Hepatocyte (in vitro differentiated cells): ENCODE results near the gene TIE1. TPM values are rescaled to one million over a fixed set of nuclear protein-coding genes. Genes with fewer than 3 reads are reported as not detected.

Experiments used
- DNase-seq: peaks from one replicate; pipeline ENCODE4 v3.0.0-alpha.2; 2016; ENCODE audit warnings: low spot score
- H2AFZ ChIP-seq: fragments of 200-600 bp; sonication (generic); 2 replicates; pipeline ENCODE4 v1.6.0; 2016; ENCODE audit warnings: antibody characterized with exemption, mild to moderate bottlenecking
- H3K27ac ChIP-seq: fragments of 200-600 bp; sonication (generic); 2 replicates; pipeline ENCODE4 v1.5.1; 2016; ENCODE audit warnings: mild to moderate bottlenecking
- H3K27me3 ChIP-seq: fragments of 200-600 bp; sonication (generic); 2 replicates; pipeline ENCODE4 v1.6.1; 2016
- H3K36me3 ChIP-seq: fragments of 200-600 bp; sonication (generic); replicated peaks from 2 replicates; pipeline ENCODE4 v1.5.1; 2016; ENCODE audit warnings: low read depth; ENCODE audit not compliant: insufficient read depth
- H3K4me1 ChIP-seq: fragments of 200-600 bp; sonication (generic); 2 replicates; pipeline ENCODE4 v1.5.1; 2016; ENCODE audit warnings: mild to moderate bottlenecking, moderate library complexity; ENCODE audit not compliant: insufficient read depth
- H3K4me2 ChIP-seq: fragments of 200-600 bp; sonication (generic); 2 replicates; pipeline ENCODE4 v1.6.0; 2016
- H3K4me3 ChIP-seq: fragments of 200-600 bp; sonication (generic); 2 replicates; pipeline ENCODE4 v1.5.1; 2016; ENCODE audit warnings: mild to moderate bottlenecking
- H3K79me2 ChIP-seq: fragments of 200-600 bp; sonication (generic); 2 replicates; pipeline ENCODE4 v1.6.0; 2017; ENCODE audit warnings: mild to moderate bottlenecking
- H3K9me2 ChIP-seq: fragments of 200-600 bp; sonication (generic); replicated peaks from 2 replicates; pipeline ENCODE4 v1.6.0; 2017; ENCODE audit warnings: mild to moderate bottlenecking; ENCODE audit not compliant: insufficient read depth
- H3K9me3 ChIP-seq: fragments of 200-600 bp; sonication (generic); 2 replicates; pipeline ENCODE4 v1.5.1; 2016; ENCODE audit warnings: low read depth, mild to moderate bottlenecking
- H4K20me1 ChIP-seq: fragments of 200-600 bp; sonication (generic); 2 replicates; pipeline ENCODE4 v1.6.0; 2016; ENCODE audit warnings: mild to moderate bottlenecking; ENCODE audit not compliant: insufficient read depth, poor library complexity, severe bottlenecking
- EZH2 ChIP-seq: fragments of 200-600 bp; sonication (generic); IDR thresholded peaks from 2 replicates; pipeline ENCODE4 v1.6.1; 2016; ENCODE audit warnings: antibody characterized with exemption, mild to moderate bottlenecking, borderline replicate concordance
- EZH2phosphoT487 ChIP-seq: fragments of 200-600 bp; sonication (generic); IDR thresholded peaks from one replicate; pipeline ENCODE4 v1.6.1; 2018; ENCODE audit warnings: antibody characterized with exemption, mild to moderate bottlenecking, low read depth, moderate library complexity; ENCODE audit not compliant: unreplicated experiment, severe bottlenecking
- WGBS: methylation state at CpG from one replicate; pipeline ENCODE4 v1.1.6; 2016; ENCODE audit warnings: low lambda C conversion rate; ENCODE audit errors: missing lambda C conversion rate; 5-methylcytosine and 5-hydroxymethylcytosine counted together
- polyA plus RNA-seq: library from polyadenylated mRNA; unstranded; fragments of >200 nt; fragmentation: Nextera tagmentation; extraction: Ambion mirVana; gene quantifications from 2 replicates; pipeline ENCODE4 v1.2.1, GENCODE V29; 2016
- total RNA-seq: library from RNA; depleted of rRNA; stranded (reverse); fragments of >200 nt; gene quantifications from 2 replicates; pipeline ENCODE4 v1.2.3, GENCODE V29; 2014
- TF ChIP-seq, protein P1 (sequence below): fragments of 200-600 bp; sonication (generic); IDR thresholded peaks from 2 replicates; pipeline ENCODE4 v1.5.1; 2016; ENCODE audit warnings: antibody characterized with exemption, mild to moderate bottlenecking; ENCODE audit not compliant: poor library complexity

TIE1 gene
- total and polyA plus RNA-seq, 2 experiments from 2014 or later = 0.33 to 1.2 TPM

DNA sequence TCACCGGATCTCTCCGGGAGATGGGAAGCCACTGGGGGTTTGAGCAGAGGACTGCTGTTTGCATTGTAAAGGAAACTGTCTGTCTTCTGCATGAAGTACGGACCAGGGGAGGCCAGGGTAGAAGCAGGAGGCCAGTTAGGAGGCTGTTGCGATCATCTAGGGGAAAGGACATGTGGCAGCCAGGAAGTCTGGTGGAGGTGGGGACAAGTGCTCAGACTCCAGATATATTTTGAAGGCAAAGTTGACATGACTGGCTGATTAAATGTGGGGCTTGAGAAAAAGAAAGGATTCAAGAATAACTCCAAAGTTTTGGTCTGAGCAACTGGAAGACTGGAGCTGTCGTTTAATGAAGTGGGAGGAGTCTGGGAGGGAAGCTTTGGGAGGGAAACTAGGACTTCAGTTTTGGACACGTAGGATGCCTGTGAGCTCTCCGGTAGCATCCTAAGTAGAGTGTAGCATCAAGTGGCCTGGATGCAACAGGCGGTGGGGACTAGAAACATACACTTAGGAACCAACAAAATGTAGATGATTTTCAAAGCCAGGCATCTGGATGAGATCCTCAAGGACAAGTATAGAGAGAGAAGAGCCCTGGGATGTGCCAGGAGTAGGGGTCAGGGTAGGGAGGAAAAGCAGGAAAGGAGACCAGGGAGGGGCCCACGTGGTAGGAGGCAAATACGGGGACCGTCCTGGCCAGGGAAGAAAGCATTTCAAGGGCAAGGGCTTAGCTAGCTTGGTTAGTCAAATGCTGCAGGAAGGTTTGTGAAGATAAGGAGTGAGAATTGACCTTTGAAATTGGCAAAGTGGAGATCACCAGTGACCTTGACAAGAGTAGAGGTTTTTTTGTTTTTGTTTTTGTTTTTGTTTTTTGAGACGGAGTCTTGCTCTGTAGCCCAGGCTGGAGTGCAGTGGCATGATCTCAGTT lies 11.7 kb upstream of the TIE1 start:
- Histone ChIP-seq H3K4me3 (no peak overlapping the region), H3K9me2 (no peaks in the 10 kb centered on the region), H3K27ac (peak overlapping the region; percentile 16), H3K27me3 (no peaks in the 10 kb centered on the region), H3K4me2 (no peak overlapping the region), H3K36me3 (no peaks in the 10 kb centered on the region), H3K9me3 (no peaks in the 10 kb centered on the region), H4K20me1 (no peaks in the 10 kb centered on the region), H2AFZ (no peak overlapping the region), H3K4me1 (peaks cover 11% of the 10 kb centered on the region), H3K79me2 (peaks cover 6% of the 10 kb centered on the region)
- WGBS = 78% methylated on average over 12 of the region's 12 CpGs
- TF ChIP-seq, protein P1, sequence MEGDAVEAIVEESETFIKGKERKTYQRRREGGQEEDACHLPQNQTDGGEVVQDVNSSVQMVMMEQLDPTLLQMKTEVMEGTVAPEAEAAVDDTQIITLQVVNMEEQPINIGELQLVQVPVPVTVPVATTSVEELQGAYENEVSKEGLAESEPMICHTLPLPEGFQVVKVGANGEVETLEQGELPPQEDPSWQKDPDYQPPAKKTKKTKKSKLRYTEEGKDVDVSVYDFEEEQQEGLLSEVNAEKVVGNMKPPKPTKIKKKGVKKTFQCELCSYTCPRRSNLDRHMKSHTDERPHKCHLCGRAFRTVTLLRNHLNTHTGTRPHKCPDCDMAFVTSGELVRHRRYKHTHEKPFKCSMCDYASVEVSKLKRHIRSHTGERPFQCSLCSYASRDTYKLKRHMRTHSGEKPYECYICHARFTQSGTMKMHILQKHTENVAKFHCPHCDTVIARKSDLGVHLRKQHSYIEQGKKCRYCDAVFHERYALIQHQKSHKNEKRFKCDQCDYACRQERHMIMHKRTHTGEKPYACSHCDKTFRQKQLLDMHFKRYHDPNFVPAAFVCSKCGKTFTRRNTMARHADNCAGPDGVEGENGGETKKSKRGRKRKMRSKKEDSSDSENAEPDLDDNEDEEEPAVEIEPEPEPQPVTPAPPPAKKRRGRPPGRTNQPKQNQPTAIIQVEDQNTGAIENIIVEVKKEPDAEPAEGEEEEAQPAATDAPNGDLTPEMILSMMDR = no peak
- no peak for DNase-seq

GRCh38 chr1:43292216-43292615 lies 8.6 kb upstream of the TIE1 start:
- Histone ChIP-seq H3K9me2 (no peaks in the 10 kb centered on the region), H3K9me3 (no peaks in the 10 kb centered on the region), H4K20me1 (no peaks in the 10 kb centered on the region), H3K4me3 (no peak overlapping the region), H3K27me3 (no peaks in the 10 kb centered on the region), H3K4me2 (no peak overlapping the region), H3K4me1 (peaks cover 21% of the 10 kb centered on the region), H3K36me3 (no peaks in the 10 kb centered on the region), H3K79me2 (no peaks in the 10 kb centered on the region), H2AFZ (no peak overlapping the region), H3K27ac (no peak overlapping the region)
- no peak for DNase-seq
- no peak for TF ChIP-seq EZH2phosphoT487
- TF ChIP-seq, protein P1 = no peak
- no peak for TF ChIP-seq EZH2
- WGBS = 80% methylated on average over 7 of the region's 7 CpGs

- no peak for DNase-seq
- H3K9me3 ChIP-seq = no peaks in the 10 kb centered on the region
- WGBS = 91% methylated on average over 5 of the region's 5 CpGs
- no peak overlapping the region for H3K4me3 ChIP-seq
- no peak overlapping the region for H3K4me2 ChIP-seq
- H3K9me2 ChIP-seq = no peaks in the 10 kb centered on the region
- H3K27me3 ChIP-seq = no peaks in the 10 kb centered on the region
- TF ChIP-seq, protein P1 = no peak
- no peak for TF ChIP-seq EZH2
- TF ChIP-seq EZH2phosphoT487 = no peak
- no peaks in the 10 kb centered on the region for H3K79me2 ChIP-seq
- no peaks in the 10 kb centered on the region for H3K36me3 ChIP-seq
- H3K27ac ChIP-seq = no peak overlapping the region
- H2AFZ ChIP-seq = no peak overlapping the region
- H3K4me1 ChIP-seq = peaks cover 21% of the 10 kb centered on the region
- no peaks in the 10 kb centered on the region for H4K20me1 ChIP-seq
These were observed 8.1 kb upstream of the TIE1 start for GRCh38 chr1:43292679-43293078.
